ENCODE data around the gene VRK2.

- TF ChIP-seq, protein P1, sequence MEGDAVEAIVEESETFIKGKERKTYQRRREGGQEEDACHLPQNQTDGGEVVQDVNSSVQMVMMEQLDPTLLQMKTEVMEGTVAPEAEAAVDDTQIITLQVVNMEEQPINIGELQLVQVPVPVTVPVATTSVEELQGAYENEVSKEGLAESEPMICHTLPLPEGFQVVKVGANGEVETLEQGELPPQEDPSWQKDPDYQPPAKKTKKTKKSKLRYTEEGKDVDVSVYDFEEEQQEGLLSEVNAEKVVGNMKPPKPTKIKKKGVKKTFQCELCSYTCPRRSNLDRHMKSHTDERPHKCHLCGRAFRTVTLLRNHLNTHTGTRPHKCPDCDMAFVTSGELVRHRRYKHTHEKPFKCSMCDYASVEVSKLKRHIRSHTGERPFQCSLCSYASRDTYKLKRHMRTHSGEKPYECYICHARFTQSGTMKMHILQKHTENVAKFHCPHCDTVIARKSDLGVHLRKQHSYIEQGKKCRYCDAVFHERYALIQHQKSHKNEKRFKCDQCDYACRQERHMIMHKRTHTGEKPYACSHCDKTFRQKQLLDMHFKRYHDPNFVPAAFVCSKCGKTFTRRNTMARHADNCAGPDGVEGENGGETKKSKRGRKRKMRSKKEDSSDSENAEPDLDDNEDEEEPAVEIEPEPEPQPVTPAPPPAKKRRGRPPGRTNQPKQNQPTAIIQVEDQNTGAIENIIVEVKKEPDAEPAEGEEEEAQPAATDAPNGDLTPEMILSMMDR (conservative IDR thresholded peaks at IDR 0.05): no peak
- no peak for TF ChIP-seq ZFX (IDR thresholded peaks at IDR 0.05)
These were observed 26.4 kb downstream of the VRK2 start for GRCh38 chr2:58073008-58073407.

All from C4-2B (cell line).